T-cell (primary cell): ENCODE data around the gene RPAP3. TPM values are rescaled to one million over a fixed set of nuclear protein-coding genes. Genes with fewer than 3 reads are reported as not detected.

Experiments
- ATAC-seq, 4 experiments: fragments of 200-7000 bp in 3 of 4; fragments of 150-1000 bp in 1 of 4; cut with Tn5 transposase; replicated peaks in 1 of 4; 1 replicate in 3 of 4; 2 replicates in 1 of 4; pipeline ENCODE4 v1.10.0; 2021; ENCODE audit warnings: moderate library complexity in 3 of 4, mild to moderate bottlenecking in 2 of 4, moderate number of reproducible peaks in 1 of 4
- CTCF ChIA-PET, 2 donors: fragments of 300-600 bp; sonication (Branson Sonifier 250); formaldehyde crosslinking; loops; one replicate each; lab custom pipeline; 2022; ENCODE audit warnings: antibody characterized with exemption in 2 of 2; lab: Charles Lee
- POLR2A ChIA-PET, 2 donors: fragments of 300-600 bp; sonication (Branson Sonifier 250); formaldehyde crosslinking; loops; one replicate each; lab custom pipeline; 2022; ENCODE audit warnings: antibody characterized with exemption in 2 of 2; lab: Charles Lee
- DNase-seq, 35 experiments: peaks; one replicate each; pipeline versions ENCODE4 v3.0.0 to v3.0.0-alpha.2; 2013 to 2023
- H3K27ac ChIP-seq: one replicate; pipeline ENCODE4 v1.5.1; 2013; ENCODE audit warnings: low read length
- H3K27me3 ChIP-seq, 2 experiments: replicated peaks in 1 of 2; 1 replicate in 1 of 2; 2 replicates in 1 of 2; pipeline versions ENCODE4 v1.6.1 to v1.7.0; 2013; ENCODE audit warnings: low read length in 1 of 2, mixed read lengths in 1 of 2; ENCODE audit not compliant: control insufficient read depth in 2 of 2, insufficient read depth in 2 of 2; ENCODE audit errors: extremely low read depth in 1 of 2
- H3K36me3 ChIP-seq, 2 donors: 1 replicate in 1 of 2; 2 replicates in 1 of 2; pipeline versions ENCODE4 v1.6.1 to v1.7.0; 2013; ENCODE audit warnings: low read length in 1 of 2; ENCODE audit not compliant: control insufficient read depth in 2 of 2, insufficient read depth in 1 of 2; ENCODE audit errors: extremely low read depth in 1 of 2
- H3K4me1 ChIP-seq, 2 experiments: 1 replicate in 1 of 2; 2 replicates in 1 of 2; pipeline versions ENCODE4 v1.6.1 to v1.7.0; 2013; ENCODE audit warnings: low read length in 2 of 2, mixed read lengths in 1 of 2; ENCODE audit not compliant: insufficient read depth in 2 of 2, control insufficient read depth in 1 of 2; ENCODE audit errors: extremely low read depth in 1 of 2
- H3K4me3 ChIP-seq, 2 donors: 1 replicate in 1 of 2; 2 replicates in 1 of 2; pipeline versions ENCODE4 v1.5.1 to v1.7.0; 2013; ENCODE audit warnings: mild to moderate bottlenecking in 2 of 2, low read length in 1 of 2, moderate library complexity in 1 of 2; ENCODE audit not compliant: control insufficient read depth in 1 of 2; ENCODE audit errors: extremely low read depth in 1 of 2
- H3K9me3 ChIP-seq: 2 replicates; pipeline ENCODE4 v1.7.0; 2013
- H3K27ac Mint-ChIP-seq, 2 donors: one replicate each; pipeline ENCODE4 v1.8.0; 2020 to 2021; ENCODE audit warnings: mild to moderate bottlenecking in 2 of 2, mixed read lengths in 2 of 2
- H3K27me3 Mint-ChIP-seq, 2 donors: one replicate each; pipeline ENCODE4 v1.8.0; 2021 to 2022; ENCODE audit warnings: mixed read lengths in 2 of 2
- H3K36me3 Mint-ChIP-seq: one replicate; pipeline ENCODE4 v1.8.0; 2021; ENCODE audit warnings: mixed read lengths
- H3K4me1 Mint-ChIP-seq, 3 donors: one replicate each; pipeline ENCODE4 v1.8.0; 2020 to 2022; ENCODE audit warnings: mixed read lengths in 3 of 3, mild to moderate bottlenecking in 1 of 3
- H3K4me3 Mint-ChIP-seq, 3 donors: one replicate each; pipeline ENCODE4 v1.8.0; 2020 to 2022; ENCODE audit warnings: mild to moderate bottlenecking in 3 of 3, mixed read lengths in 3 of 3, moderate library complexity in 3 of 3
- H3K9me3 Mint-ChIP-seq, 3 donors: one replicate each; pipeline ENCODE4 v1.8.0; 2020 to 2022; ENCODE audit warnings: mixed read lengths in 3 of 3
- WGBS: methylation state at CpG from one replicate; pipeline ENCODE4 v1.1.5; 2013; ENCODE audit warnings: missing lambda C conversion rate; ENCODE audit not compliant: insufficient coverage; 5-methylcytosine and 5-hydroxymethylcytosine counted together
- total RNA-seq, 35 experiments: library from RNA in 6 of 35; stranded (reverse) in 6 of 35; fragments of 120-200 nt in 1 of 35; gene quantifications; one replicate each; pipeline versions ENCODE4 v1.2.1 to v1.2.4 and lab custom pipeline; 2013 to 2026

Gene RPAP3, protein sequence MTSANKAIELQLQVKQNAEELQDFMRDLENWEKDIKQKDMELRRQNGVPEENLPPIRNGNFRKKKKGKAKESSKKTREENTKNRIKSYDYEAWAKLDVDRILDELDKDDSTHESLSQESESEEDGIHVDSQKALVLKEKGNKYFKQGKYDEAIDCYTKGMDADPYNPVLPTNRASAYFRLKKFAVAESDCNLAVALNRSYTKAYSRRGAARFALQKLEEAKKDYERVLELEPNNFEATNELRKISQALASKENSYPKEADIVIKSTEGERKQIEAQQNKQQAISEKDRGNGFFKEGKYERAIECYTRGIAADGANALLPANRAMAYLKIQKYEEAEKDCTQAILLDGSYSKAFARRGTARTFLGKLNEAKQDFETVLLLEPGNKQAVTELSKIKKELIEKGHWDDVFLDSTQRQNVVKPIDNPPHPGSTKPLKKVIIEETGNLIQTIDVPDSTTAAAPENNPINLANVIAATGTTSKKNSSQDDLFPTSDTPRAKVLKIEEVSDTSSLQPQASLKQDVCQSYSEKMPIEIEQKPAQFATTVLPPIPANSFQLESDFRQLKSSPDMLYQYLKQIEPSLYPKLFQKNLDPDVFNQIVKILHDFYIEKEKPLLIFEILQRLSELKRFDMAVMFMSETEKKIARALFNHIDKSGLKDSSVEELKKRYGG
- total RNA-seq, result 10 to 100 TPM; 24.0 to 33.5 (median 29.4) TPM
- total RNA-seq (2013), result 31.3 TPM
- 21.9 to 114 (median 40.1) reads per million in 29 experiments for total RNA-seq (lab: John Stamatoyannopoulos, UW)

DNA sequence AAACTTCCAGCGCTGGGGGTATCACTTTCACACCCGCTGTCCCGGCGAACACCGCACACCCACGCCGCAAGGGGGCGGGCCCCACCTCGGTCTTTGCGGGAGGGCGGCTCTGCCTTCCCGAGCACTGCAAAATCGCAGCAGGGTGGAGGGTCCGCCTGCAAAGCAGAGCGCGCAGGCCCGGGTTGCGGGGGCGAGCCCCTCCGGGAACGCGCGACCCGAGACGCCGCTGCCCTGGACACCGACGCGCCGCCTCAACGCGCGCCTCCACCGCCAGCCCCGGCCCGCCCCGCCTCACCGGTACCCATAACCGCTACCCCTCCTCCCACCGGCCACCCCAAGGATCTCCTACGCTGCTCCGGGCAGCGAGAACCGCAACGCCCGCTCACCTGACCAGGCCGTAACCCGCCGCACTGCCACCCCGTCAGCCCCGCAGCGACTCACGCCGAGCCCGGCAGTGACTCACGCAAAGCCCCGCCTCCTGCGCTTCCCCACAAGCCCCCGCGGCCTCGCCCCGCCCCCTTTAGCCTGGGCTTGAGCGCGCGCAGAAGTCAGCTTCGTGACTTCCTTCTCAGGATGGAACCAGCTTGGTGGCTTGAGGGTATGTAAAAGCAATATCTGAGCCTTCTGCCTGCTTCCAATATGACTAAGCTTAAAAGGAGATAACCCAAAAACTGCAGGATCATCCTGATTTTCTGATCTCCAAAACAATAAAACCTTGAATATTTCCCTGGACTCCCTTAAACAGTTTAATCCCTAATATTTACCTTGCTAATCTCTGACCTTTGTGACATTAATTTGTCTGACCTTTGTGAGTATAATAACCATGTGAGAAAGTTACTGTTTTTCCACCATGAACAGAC, at the start of gene RPAP3:
Gene RPAP3 (minus strand): TSS at position 465 of the 860 bp plus-strand sequence. CDS start 3,190 bp downstream, outside the sequence.
- H3K4me3 ChIP-seq, result peak within 1 kb of the TSS; percentile 56 to 67
- Mint-ChIP-seq H3K4me1 (peaks cover 47 to 59% (median 47%) of the 10 kb centered on the region in 3 donors), H3K4me3 (peak within 1 kb of the TSS; percentile 95 to 97 (median 97)), H3K36me3 (peaks cover 17% of the 10 kb centered on the region), H3K27me3 (no peaks in the 10 kb centered on the region), H3K27ac (peak within 1 kb of the TSS; percentile 95 to 99), H3K9me3 (no peaks in the 10 kb centered on the region)
- DNase-seq (peak; percentile 90 to 98 (median 95)), ATAC-seq (peak; percentile 95 to 98 (median 96))
- ChIA-PET POLR2A (interaction anchor here in 1 of 2 donors (0.7 kb wide), 1 partner anchor 562 kb away, joined by 3 read pairs; no protein-coding TSS in a partner anchor), CTCF (interaction anchor here (0.5 to 2.4 kb wide), 11 partner anchors 36 to 686 kb away, joined by 3 to 15 read pairs (median 3); partner anchors contain the start of gene SLC48A1 (in 1 of the 2))
- peaks cover 27 to 29% of the 10 kb centered on the region in 2 experiments for H3K4me1 ChIP-seq
- peaks cover 0 to 4% of the 10 kb centered on the region in 2 donors for H3K36me3 ChIP-seq
- no peaks in the 10 kb centered on the region for H3K9me3 ChIP-seq
- H3K27me3 ChIP-seq, result no peaks in the 10 kb centered on the region
- WGBS, result 0% methylated on average over 57 of the region's 66 CpGs
- peak within 1 kb of the TSS; percentile 67 for H3K27ac ChIP-seq

- Histone ChIP-seq H3K27ac (no peak overlapping the region), H3K4me3 (no peak overlapping the region), H3K9me3 (no peaks in the 10 kb centered on the region), H3K4me1 (peaks cover 0 to 40% of the 10 kb centered on the region in 2 experiments), H3K27me3 (peaks cover 0 to 14% of the 10 kb centered on the region in 2 experiments), H3K36me3 (no peaks in the 10 kb centered on the region)
- ATAC-seq, result no peak
- peaks cover 17 to 34% (median 24%) of the 10 kb centered on the region in 3 donors for H3K4me1 Mint-ChIP-seq
- H3K27ac Mint-ChIP-seq, result peak overlapping the region in 1 of 2 donors; percentile 82
- H3K4me3 Mint-ChIP-seq, result no peak overlapping the region
- ChIA-PET POLR2A (no interaction called here), CTCF (interaction anchor here (0.7 to 5.1 kb wide), 5 partner anchors 11 to 24 kb away, joined by 3 to 34 read pairs (median 10); no protein-coding TSS in a partner anchor)
- no peaks in the 10 kb centered on the region for H3K27me3 Mint-ChIP-seq
- DNase-seq, result no peak
- 80% methylated on average over 2 of the region's 3 CpGs for WGBS
- no peaks in the 10 kb centered on the region for H3K36me3 Mint-ChIP-seq
- H3K9me3 Mint-ChIP-seq, result no peaks in the 10 kb centered on the region
These were observed 49.1 kb upstream of the RPAP3 start for GRCh38 chr12:47754881-47755280.

- H3K4me1 ChIP-seq, result peaks cover 0 to 33% of the 10 kb centered on the region in 2 experiments
- ChIA-PET POLR2A (no interaction called here), CTCF (interaction anchor here (0.7 to 5.1 kb wide), 2 partner anchors 12 to 14 kb away, joined by 4 to 30 read pairs; no protein-coding TSS in a partner anchor)
- 90% methylated on average over 2 of the region's 4 CpGs for WGBS
- no peak overlapping the region for H3K4me3 ChIP-seq
- DNase-seq (no peak), ATAC-seq (no peak)
- no peaks in the 10 kb centered on the region for H3K9me3 Mint-ChIP-seq
- H3K4me1 Mint-ChIP-seq, result peaks cover 17 to 31% (median 23%) of the 10 kb centered on the region in 3 donors
- H3K9me3 ChIP-seq, result no peaks in the 10 kb centered on the region
- no peak overlapping the region for H3K27ac Mint-ChIP-seq
- no peaks in the 10 kb centered on the region for H3K27me3 Mint-ChIP-seq
- peaks cover 0 to 12% of the 10 kb centered on the region in 2 experiments for H3K27me3 ChIP-seq
- no peak overlapping the region for H3K4me3 Mint-ChIP-seq
- H3K36me3 ChIP-seq, result no peaks in the 10 kb centered on the region
- H3K27ac ChIP-seq, result no peak overlapping the region
- H3K36me3 Mint-ChIP-seq, result no peaks in the 10 kb centered on the region
These were observed 48.3 kb upstream of the RPAP3 start for GRCh38 chr12:47754126-47754525.

GRCh38 chr12:47753021-47754001, 47.5 kb upstream of the RPAP3 start:
- no peaks in the 10 kb centered on the region for H3K9me3 ChIP-seq
- ATAC-seq, result no peak
- no peaks in the 10 kb centered on the region for H3K36me3 ChIP-seq
- DNase-seq, result no peak
- no peak overlapping the region for H3K27ac Mint-ChIP-seq
- no peak overlapping the region for H3K4me3 Mint-ChIP-seq
- POLR2A ChIA-PET, result no interaction called here
- no peak overlapping the region for H3K4me3 ChIP-seq
- H3K27ac ChIP-seq, result no peak overlapping the region
- no peaks in the 10 kb centered on the region for H3K9me3 Mint-ChIP-seq
- H3K36me3 Mint-ChIP-seq, result no peaks in the 10 kb centered on the region
- H3K27me3 ChIP-seq, result peaks cover 0 to 14% of the 10 kb centered on the region in 2 experiments
- CTCF ChIA-PET, result interaction anchor here (0.7 kb wide), 2 partner anchors 11 to 1265 kb away, joined by 3 to 4 read pairs; no protein-coding TSS in a partner anchor
- WGBS, result 80% methylated on average over 6 of the region's 11 CpGs
- H3K27me3 Mint-ChIP-seq, result no peaks in the 10 kb centered on the region
- peaks cover 16 to 26% (median 21%) of the 10 kb centered on the region in 3 donors for H3K4me1 Mint-ChIP-seq
- H3K4me1 ChIP-seq, result peaks cover 0 to 25% of the 10 kb centered on the region in 2 experiments

DNA sequence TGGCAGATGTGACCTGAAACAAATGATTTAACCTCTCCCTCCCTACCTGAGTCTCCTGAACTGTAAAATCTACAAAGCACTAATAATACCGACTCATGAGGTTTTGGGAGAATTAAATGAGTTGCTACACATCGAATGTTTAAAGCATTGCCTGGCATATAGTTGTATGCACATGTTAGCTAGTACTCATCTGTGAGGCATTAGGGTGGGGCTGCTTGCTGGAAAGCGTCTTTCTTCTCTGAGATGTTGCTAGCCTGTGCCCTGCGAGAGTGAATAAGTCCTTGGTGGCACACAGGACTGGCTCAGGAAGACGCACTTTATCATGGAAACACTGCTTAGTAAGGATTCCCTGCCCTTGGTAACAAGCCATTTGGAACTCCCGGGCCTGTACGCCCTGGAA, 46.7 kb upstream of the RPAP3 start:
- peaks cover 0 to 20% of the 10 kb centered on the region in 2 experiments for H3K27me3 ChIP-seq
- no peak overlapping the region for H3K4me3 ChIP-seq
- Mint-ChIP-seq H3K27ac (no peak overlapping the region), H3K4me3 (no peak overlapping the region), H3K9me3 (no peaks in the 10 kb centered on the region), H3K4me1 (peaks cover 12 to 23% (median 15%) of the 10 kb centered on the region in 3 donors), H3K36me3 (no peaks in the 10 kb centered on the region), H3K27me3 (no peaks in the 10 kb centered on the region)
- CTCF ChIA-PET, result no interaction called here
- POLR2A ChIA-PET, result no interaction called here
- ATAC-seq (no peak), DNase-seq (no peak)
- H3K4me1 ChIP-seq, result peaks cover 0 to 17% of the 10 kb centered on the region in 2 experiments
- H3K9me3 ChIP-seq, result no peaks in the 10 kb centered on the region
- WGBS, result 87% methylated on average over 7 of the region's 7 CpGs
- no peak overlapping the region for H3K27ac ChIP-seq
- H3K36me3 ChIP-seq, result no peaks in the 10 kb centered on the region
